ENCODE data around the gene FBXL7.

FBXL7 gene

DNA sequence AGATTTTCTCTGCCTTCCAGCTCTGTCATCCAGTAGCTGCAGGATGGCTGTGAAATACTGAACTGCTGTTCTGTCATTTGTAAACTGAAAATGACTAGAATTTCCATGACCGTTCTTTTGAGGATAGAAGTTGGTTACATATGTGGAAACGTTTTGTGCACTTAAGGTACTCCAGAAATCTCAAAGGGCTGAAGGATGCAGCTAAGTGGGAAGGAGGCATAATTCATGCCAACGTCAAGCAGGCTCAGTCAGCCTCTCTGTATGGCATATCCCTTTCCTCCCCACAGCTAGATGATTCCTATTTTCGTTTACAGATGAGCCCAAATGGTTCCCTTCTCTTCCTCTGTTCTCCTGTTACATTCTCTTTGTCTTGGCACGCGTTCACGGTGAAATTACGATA lies 257.6 kb downstream of the FBXL7 start:
- DNase-seq (no peak), ATAC-seq (ENCODE audit: insufficient read depth, low read depth) (no peak)
- H3K79me2 ChIP-seq (ENCODE audit: insufficient read depth, low read length) = peaks cover 2% of the 10 kb centered on the region; the same call in 1 of the 2 replicates
- TF ChIP-seq, protein P1, sequence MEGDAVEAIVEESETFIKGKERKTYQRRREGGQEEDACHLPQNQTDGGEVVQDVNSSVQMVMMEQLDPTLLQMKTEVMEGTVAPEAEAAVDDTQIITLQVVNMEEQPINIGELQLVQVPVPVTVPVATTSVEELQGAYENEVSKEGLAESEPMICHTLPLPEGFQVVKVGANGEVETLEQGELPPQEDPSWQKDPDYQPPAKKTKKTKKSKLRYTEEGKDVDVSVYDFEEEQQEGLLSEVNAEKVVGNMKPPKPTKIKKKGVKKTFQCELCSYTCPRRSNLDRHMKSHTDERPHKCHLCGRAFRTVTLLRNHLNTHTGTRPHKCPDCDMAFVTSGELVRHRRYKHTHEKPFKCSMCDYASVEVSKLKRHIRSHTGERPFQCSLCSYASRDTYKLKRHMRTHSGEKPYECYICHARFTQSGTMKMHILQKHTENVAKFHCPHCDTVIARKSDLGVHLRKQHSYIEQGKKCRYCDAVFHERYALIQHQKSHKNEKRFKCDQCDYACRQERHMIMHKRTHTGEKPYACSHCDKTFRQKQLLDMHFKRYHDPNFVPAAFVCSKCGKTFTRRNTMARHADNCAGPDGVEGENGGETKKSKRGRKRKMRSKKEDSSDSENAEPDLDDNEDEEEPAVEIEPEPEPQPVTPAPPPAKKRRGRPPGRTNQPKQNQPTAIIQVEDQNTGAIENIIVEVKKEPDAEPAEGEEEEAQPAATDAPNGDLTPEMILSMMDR (IDR thresholded peaks at IDR 0.05; ENCODE audit: borderline replicate concordance, extremely low read depth, low read length, poor library complexity, severe bottlenecking) = no peak
- TF ChIP-seq EZH2 (IDR thresholded peaks at IDR 0.05; ENCODE audit: borderline replicate concordance, low read depth, low read length, severe bottlenecking) = no peak
- 0 out of 2 replicates have a peak, but pooled peaks cover 4% of the 10 kb centered on the region for H4K20me1 ChIP-seq (ENCODE audit: insufficient read depth, low read length)
- H3K27me3 ChIP-seq (ENCODE audit: insufficient read depth, low read length, poor library complexity) = no peaks in the 10 kb centered on the region
- H3K27ac ChIP-seq (ENCODE audit: low read length) = no peak overlapping the region
- no peaks in the 10 kb centered on the region; the same call in 1 of the 2 replicates for H3K36me3 ChIP-seq (ENCODE audit: insufficient read depth, low read length)
- no peaks in the 10 kb centered on the region for H3K9me3 ChIP-seq (ENCODE audit: insufficient read depth, low read length, severe bottlenecking)
- no peak overlapping the region for H3K9ac ChIP-seq (ENCODE audit: low read depth, low read length)
- no peak overlapping the region for H3K4me2 ChIP-seq (ENCODE audit: insufficient read depth, low read length)
- no peaks in the 10 kb centered on the region for H3K4me1 ChIP-seq (ENCODE audit: insufficient read depth, low read length)
- H3K4me3 ChIP-seq (ENCODE audit: low read depth in 1 of 2, low read length in 2 of 2) = no peak overlapping the region
- H2AFZ ChIP-seq (ENCODE audit: low read depth, low read length) = no peak overlapping the region

DNA sequence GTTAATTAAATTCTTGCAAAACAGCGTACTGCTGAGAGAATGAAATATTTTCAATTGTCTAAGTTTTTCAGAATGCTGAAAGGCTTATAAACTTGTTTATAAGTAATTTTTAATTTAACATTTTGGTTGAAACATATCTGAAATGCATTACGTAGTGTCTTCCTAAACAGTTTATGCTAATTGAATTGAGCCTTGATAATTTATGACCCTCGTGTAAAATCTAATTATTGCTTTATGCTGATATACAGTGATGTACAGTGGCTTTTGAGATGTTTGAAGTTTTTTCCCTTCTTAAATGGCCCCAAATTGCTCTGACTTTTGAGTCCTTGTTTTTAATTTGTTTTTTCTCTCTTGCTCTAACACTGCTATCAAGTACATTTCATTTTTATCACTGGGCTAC lies 262.7 kb downstream of the FBXL7 start:
- DNase-seq (no peak), ATAC-seq (ENCODE audit: insufficient read depth, low read depth) (no peak)
- Histone ChIP-seq H3K4me2 (ENCODE audit: insufficient read depth, low read length) (no peak overlapping the region), H3K4me1 (ENCODE audit: insufficient read depth, low read length) (no peaks in the 10 kb centered on the region), H3K9me3 (ENCODE audit: insufficient read depth, low read length, severe bottlenecking) (no peaks in the 10 kb centered on the region), H2AFZ (ENCODE audit: low read depth, low read length) (no peak overlapping the region), H3K9ac (ENCODE audit: low read depth, low read length) (no peak overlapping the region), H3K27ac (ENCODE audit: low read length) (no peak overlapping the region), H4K20me1 (ENCODE audit: insufficient read depth, low read length) (0 out of 2 replicates have a peak, but pooled peaks cover 2% of the 10 kb centered on the region), H3K4me3 (ENCODE audit: low read depth in 1 of 2, low read length in 2 of 2) (no peak overlapping the region), H3K36me3 (ENCODE audit: insufficient read depth, low read length) (no peaks in the 10 kb centered on the region), H3K27me3 (ENCODE audit: insufficient read depth, low read length, poor library complexity) (no peaks in the 10 kb centered on the region), H3K79me2 (ENCODE audit: insufficient read depth, low read length) (no peaks in the 10 kb centered on the region)
- no peak for TF ChIP-seq EZH2 (IDR thresholded peaks at IDR 0.05; ENCODE audit: borderline replicate concordance, low read depth, low read length, severe bottlenecking)
- TF ChIP-seq, protein P1 (IDR thresholded peaks at IDR 0.05; ENCODE audit: borderline replicate concordance, extremely low read depth, low read length, poor library complexity, severe bottlenecking) = no peak

DNA sequence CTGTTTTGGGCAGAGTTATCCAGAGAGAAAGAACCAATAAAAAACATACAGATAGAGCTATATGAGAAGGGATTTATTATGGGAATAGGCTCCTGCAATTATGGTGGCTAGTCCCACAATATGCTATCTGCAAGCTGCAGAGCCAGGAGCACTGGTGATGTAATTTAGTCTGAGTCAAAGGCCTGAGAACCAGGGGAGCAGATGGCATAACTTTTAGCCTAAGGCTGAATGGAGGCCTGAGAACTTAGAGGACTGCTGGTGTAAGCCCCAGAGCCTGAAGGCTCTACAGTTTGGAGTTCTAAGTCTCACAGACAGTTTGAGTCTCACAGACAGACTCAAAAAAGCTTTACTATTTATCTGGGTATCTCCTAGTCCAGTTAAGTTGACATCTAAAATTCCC lies 263.8 kb downstream of the FBXL7 start:
- no peaks in the 10 kb centered on the region for H3K9me3 ChIP-seq (ENCODE audit: insufficient read depth, low read length, severe bottlenecking)
- H3K4me1 ChIP-seq (ENCODE audit: insufficient read depth, low read length) = no peaks in the 10 kb centered on the region
- ATAC-seq (ENCODE audit: insufficient read depth, low read depth) (no peak), DNase-seq (no peak)
- H3K27me3 ChIP-seq (ENCODE audit: insufficient read depth, low read length, poor library complexity) = no peaks in the 10 kb centered on the region
- H3K79me2 ChIP-seq (ENCODE audit: insufficient read depth, low read length) = no peaks in the 10 kb centered on the region
- no peak overlapping the region for H3K4me3 ChIP-seq (ENCODE audit: low read depth in 1 of 2, low read length in 2 of 2)
- no peaks in the 10 kb centered on the region for H3K36me3 ChIP-seq (ENCODE audit: insufficient read depth, low read length)
- TF ChIP-seq, protein P1 (IDR thresholded peaks at IDR 0.05; ENCODE audit: borderline replicate concordance, extremely low read depth, low read length, poor library complexity, severe bottlenecking) = no peak
- TF ChIP-seq EZH2 (IDR thresholded peaks at IDR 0.05; ENCODE audit: borderline replicate concordance, low read depth, low read length, severe bottlenecking) = no peak
- H4K20me1 ChIP-seq (ENCODE audit: insufficient read depth, low read length) = 0 out of 2 replicates have a peak, but pooled peaks cover 2% of the 10 kb centered on the region
- no peak overlapping the region for H3K27ac ChIP-seq (ENCODE audit: low read length)
- no peak overlapping the region for H3K9ac ChIP-seq (ENCODE audit: low read depth, low read length)
- H3K4me2 ChIP-seq (ENCODE audit: insufficient read depth, low read length) = no peak overlapping the region
- H2AFZ ChIP-seq (ENCODE audit: low read depth, low read length) = no peak overlapping the region

DNA sequence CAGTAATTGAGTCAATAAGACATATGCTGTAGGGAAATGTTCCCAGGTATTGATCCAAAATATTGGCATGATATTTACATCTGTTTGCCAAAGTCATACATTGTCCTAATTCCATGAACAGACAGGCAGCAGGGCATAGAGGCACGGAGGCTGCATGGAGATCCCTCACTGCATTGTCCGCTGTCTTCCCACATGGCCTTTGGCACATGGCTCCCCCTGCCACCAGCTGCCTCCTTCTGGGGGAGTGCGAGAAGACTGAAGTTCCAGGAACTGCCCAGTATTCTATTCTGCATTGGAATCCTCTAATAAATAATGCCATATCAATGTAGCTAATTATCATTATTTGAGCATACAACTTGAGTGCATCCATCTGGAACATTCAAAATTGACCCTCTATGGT lies 269.0 kb downstream of the FBXL7 start:
- Histone ChIP-seq H3K9me3 (ENCODE audit: insufficient read depth, low read length, severe bottlenecking) (no peaks in the 10 kb centered on the region), H3K27me3 (ENCODE audit: insufficient read depth, low read length, poor library complexity) (no peaks in the 10 kb centered on the region), H3K4me3 (ENCODE audit: low read depth in 1 of 2, low read length in 2 of 2) (no peak overlapping the region), H4K20me1 (ENCODE audit: insufficient read depth, low read length) (peaks cover 2% of the 10 kb centered on the region; the same call in 1 of the 2 replicates), H3K36me3 (ENCODE audit: insufficient read depth, low read length) (no peaks in the 10 kb centered on the region), H3K4me1 (ENCODE audit: insufficient read depth, low read length) (no peaks in the 10 kb centered on the region), H2AFZ (ENCODE audit: low read depth, low read length) (no peak overlapping the region), H3K27ac (ENCODE audit: low read length) (no peak overlapping the region), H3K4me2 (ENCODE audit: insufficient read depth, low read length) (no peak overlapping the region), H3K9ac (ENCODE audit: low read depth, low read length) (no peak overlapping the region), H3K79me2 (ENCODE audit: insufficient read depth, low read length) (no peaks in the 10 kb centered on the region; the same call in 1 of the 2 replicates)
- no peak for TF ChIP-seq EZH2 (IDR thresholded peaks at IDR 0.05; ENCODE audit: borderline replicate concordance, low read depth, low read length, severe bottlenecking)
- TF ChIP-seq, protein P1 (IDR thresholded peaks at IDR 0.05; ENCODE audit: borderline replicate concordance, extremely low read depth, low read length, poor library complexity, severe bottlenecking) = no peak
- no peak for DNase-seq
- no peak for ATAC-seq (ENCODE audit: insufficient read depth, low read depth)

All from DND-41 (cell line).